SK-N-MC (cell line): ENCODE results near the gene WNK1.
"Not testable (repeated sequence)": the region's sequence is repeated elsewhere in the genome, so short reads cannot be mapped to it uniquely, and the experiment has no call there.

ENCODE experiments used
- DNase-seq: peaks from one replicate; pipeline ENCODE4 v3.0.0-alpha.2; 2011; ENCODE audit warnings: low read depth, low spot score
- H3K27ac ChIP-seq: fragments of 200-600 bp; sonication (generic); 2 replicates; pipeline ENCODE4 v1.5.1; 2016; ENCODE audit warnings: mixed run types
- H3K36me3 ChIP-seq: fragments of 200-600 bp; sonication (generic); 2 replicates; pipeline ENCODE4 v1.6.1; 2017; ENCODE audit warnings: antibody characterized with exemption, low read length, mixed read lengths; ENCODE audit not compliant: insufficient read depth
- H3K4me3 ChIP-seq: fragments of 200-600 bp; sonication (generic); 2 replicates; pipeline ENCODE4 v1.5.1; 2016
- H3K9ac ChIP-seq: fragments of 200-600 bp; sonication (generic); 2 replicates; pipeline ENCODE4 v1.8.0; 2017; ENCODE audit warnings: mixed run types, mixed read lengths; ENCODE audit not compliant: insufficient read length
- H3K9me3 ChIP-seq: fragments of 200-600 bp; sonication (generic); 2 replicates; pipeline ENCODE4 v1.6.1; 2017; ENCODE audit warnings: low read depth, mild to moderate bottlenecking, antibody characterized with exemption, low read length, moderate library complexity, mixed read lengths
- EZH2 ChIP-seq: fragments of 200-600 bp; sonication (generic); IDR thresholded peaks from one replicate; pipeline ENCODE4 v1.6.1; 2017; ENCODE audit warnings: antibody characterized with exemption
- FOXP2 ChIP-seq: optimal IDR thresholded peaks from 2 replicates; pipeline ENCODE3; 2011; ENCODE audit warnings: mild to moderate bottlenecking, moderate library complexity; ENCODE audit not compliant: insufficient read depth; ENCODE audit errors: extremely low read length, control extremely low read depth
- POLR2AphosphoS5 ChIP-seq: IDR thresholded peaks from 2 replicates; pipeline ENCODE4 v1.6.1; 2012; ENCODE audit warnings: mild to moderate bottlenecking, low read depth, low read length, borderline replicate concordance

The WNK1 gene

DNA sequence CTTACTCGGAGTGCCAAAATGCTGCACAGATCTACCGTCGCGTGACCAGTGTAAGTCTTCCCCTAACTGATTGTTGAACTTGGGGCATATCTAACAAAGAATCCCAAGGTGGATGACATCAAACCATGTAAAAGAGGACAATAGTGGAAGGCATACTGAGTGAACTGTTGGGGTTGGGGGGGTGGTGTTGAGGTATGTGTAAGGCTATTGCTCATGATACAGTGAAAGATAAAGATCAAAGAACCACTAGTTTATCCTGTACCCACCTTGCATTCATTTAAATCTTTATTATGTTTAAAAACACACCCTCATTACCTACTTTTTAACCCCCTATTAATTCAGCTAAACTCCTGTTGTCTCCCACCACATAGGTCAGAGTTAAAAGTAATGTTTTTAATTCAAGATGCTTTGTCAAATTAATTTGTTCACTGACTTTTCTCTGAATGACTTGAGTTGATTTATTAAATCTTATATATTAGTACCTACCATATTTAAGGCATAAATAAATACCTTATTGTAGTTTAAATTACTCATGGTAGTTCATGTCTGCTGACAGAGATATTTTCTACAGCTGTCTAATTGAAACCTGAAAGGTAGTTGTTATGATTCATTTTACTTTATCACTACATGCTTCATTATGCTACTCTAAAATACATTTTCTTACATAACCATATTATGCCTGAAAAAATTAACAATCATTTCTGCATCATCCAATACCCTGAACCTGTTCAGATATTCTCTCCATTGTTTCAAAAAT is 77.9 kb downstream of the WNK1 start:
- DNase-seq: no peak
- Histone ChIP-seq H3K9ac (no peak overlapping the region), H3K4me3 (no peak overlapping the region), H3K36me3 (peaks cover 36% of the 10 kb centered on the region), H3K9me3 (no peaks in the 10 kb centered on the region), H3K27ac (no peak overlapping the region)
- TF ChIP-seq FOXP2 (no peak), EZH2 (no peak), POLR2AphosphoS5 (no peak)

DNA sequence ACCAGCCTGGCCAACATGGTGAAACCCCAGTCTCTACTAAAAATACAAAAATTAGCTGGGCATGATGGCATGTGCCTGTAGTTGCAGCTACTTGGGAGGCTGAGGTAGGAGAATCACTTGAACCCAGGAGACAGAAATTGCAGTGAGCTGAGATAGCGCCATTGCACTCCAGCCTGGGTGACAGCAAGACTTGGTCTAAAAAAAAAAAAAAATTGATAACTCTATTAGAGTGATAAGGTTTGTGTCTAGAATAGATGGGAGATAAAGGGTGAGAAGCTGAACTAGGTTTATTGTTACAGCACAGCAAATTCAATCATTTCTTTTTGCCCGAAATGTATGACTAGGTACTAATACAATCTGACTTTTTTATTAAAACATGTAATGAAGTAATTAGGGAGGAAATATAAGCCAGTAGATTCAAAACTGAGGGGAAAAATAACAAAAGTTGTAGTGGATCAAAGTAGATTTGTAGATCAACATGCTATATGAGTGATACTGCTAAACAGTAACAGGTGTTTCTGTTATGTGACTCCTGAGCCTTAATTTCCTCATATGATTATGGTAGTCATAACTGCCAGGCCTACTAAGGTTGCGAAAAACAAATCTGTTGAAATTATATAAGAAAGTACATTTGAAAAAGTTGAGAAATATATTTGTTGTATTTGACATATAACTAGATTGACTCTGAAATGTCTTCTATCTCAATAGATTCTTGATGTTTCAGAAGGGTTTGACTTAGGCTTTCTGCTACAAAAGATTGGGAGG is 83.6 kb downstream of the WNK1 start:
- Histone ChIP-seq H3K27ac (no peak overlapping the region), H3K36me3 (peaks cover 11% of the 10 kb centered on the region)
- DNase-seq: no peak

DNA sequence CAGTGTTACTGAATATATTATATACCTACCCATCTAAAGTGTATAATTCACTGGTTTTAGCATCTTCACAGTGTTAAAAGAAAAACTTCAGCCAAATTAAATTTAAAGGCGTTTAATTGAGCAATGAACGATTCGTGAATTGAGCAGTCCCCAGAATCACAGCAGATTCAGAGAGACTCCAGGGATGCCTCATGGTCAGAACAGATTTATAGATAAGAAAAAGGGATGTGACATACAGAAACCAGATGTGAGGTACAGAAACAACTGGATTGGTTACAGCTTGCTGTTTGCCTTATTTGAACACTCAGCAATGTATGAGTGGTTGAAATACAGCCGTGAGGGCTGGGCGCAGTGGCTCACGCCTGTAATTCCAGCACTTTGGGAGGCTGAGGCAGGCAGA is 84.6 kb downstream of the WNK1 start:
- Histone ChIP-seq H3K36me3 (peaks cover 14% of the 10 kb centered on the region), H3K27ac (no peak overlapping the region), H3K9ac (no peak overlapping the region), H3K9me3 (no peaks in the 10 kb centered on the region), H3K4me3 (no peak overlapping the region)
- DNase-seq: no peak
- TF ChIP-seq EZH2: no peak
- TF ChIP-seq POLR2AphosphoS5: no peak
- TF ChIP-seq FOXP2: no peak

More for the DNA sequence above, 83.6 kb downstream of the WNK1 start:
- H3K4me3 ChIP-seq: no peak overlapping the region
- H3K9me3 ChIP-seq: no peaks in the 10 kb centered on the region
- no peak overlapping the region for H3K9ac ChIP-seq
- no peak for TF ChIP-seq EZH2
- no peak for TF ChIP-seq POLR2AphosphoS5
- no peak for TF ChIP-seq FOXP2

DNA sequence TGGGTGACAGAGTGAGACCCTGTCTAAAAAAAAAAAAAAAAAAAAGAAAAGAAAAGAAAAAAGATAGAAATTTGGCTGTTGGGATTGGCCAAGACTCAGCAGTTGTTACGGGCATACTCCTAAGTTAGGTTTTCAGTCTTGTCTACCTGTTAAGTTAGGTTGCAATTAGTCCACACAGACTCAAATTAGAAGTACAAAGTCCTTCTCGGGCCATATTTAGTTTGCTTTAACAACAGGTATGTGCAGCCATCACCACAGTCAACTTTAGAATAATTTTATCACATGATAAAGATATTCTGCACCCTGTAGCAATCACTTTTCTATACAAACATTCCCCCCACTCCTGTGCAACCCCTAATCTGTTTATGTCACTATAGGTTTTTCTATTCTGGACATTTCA is 85.2 kb downstream of the WNK1 start:
- H3K36me3 ChIP-seq: peaks cover 15% of the 10 kb centered on the region

DNA sequence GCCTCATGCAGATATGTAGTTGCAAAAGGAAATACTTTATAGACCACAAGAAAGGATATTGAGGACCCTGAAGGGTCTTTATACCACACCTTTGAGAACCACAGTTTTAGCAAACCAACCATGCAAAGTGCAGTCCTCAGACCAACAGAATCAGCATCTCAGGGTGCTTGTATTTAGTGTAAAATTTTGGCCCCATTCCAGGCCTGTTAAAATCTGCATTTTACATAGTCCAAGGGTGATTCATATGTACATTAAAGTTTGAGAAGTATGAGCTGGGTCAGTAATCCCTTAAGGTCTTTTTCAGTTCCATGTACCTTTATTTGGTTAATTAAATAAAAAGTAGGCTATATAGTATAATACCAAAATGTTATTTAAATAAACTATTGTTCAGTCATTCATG is 91.2 kb downstream of the WNK1 start:
- DNase-seq: peak; percentile 8
- no peaks in the 10 kb centered on the region for H3K9me3 ChIP-seq
- peaks cover 4% of the 10 kb centered on the region; the same call in 1 of the 2 replicates for H3K36me3 ChIP-seq
- H3K9ac ChIP-seq: no peak overlapping the region
- H3K4me3 ChIP-seq: no peak overlapping the region
- H3K27ac ChIP-seq: no peak overlapping the region
- TF ChIP-seq EZH2: no peak
- TF ChIP-seq FOXP2: no peak
- TF ChIP-seq POLR2AphosphoS5: no peak

More for the DNA sequence above, 85.2 kb downstream of the WNK1 start:
- TF ChIP-seq POLR2AphosphoS5 (no peak), FOXP2 (no peak), EZH2 (no peak)
- H3K27ac ChIP-seq: no peak overlapping the region
- H3K4me3 ChIP-seq: no peak overlapping the region
- DNase-seq: no peak
- no peak overlapping the region for H3K9ac ChIP-seq
- H3K9me3 ChIP-seq: no peaks in the 10 kb centered on the region

DNA sequence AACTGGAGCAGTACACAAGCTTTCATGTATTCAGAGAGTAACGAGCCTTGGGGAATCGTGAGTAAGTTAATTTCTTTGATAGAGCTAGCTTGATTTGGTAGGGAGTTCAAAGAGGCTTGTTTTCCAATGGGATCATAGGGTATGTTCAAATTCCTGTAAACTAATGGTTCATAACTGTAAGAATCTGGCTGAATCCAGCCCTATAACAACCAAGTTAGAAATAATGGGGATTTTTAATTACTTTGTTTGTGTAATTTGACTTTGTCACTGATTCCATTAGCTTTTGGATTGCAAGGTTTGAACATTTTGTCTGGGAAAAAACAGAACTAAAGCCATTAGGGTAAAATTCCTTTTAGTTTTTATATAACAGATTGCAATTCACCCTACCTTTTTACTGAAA is 94.0 kb downstream of the WNK1 start:
- Histone ChIP-seq H3K27ac (no peak overlapping the region), H3K36me3 (peaks cover 8% of the 10 kb centered on the region; the same call in 1 of the 2 replicates), H3K9me3 (no peaks in the 10 kb centered on the region), H3K9ac (no peak overlapping the region), H3K4me3 (no peak overlapping the region)
- TF ChIP-seq EZH2 (no peak), FOXP2 (no peak)
- no peak for DNase-seq

DNA sequence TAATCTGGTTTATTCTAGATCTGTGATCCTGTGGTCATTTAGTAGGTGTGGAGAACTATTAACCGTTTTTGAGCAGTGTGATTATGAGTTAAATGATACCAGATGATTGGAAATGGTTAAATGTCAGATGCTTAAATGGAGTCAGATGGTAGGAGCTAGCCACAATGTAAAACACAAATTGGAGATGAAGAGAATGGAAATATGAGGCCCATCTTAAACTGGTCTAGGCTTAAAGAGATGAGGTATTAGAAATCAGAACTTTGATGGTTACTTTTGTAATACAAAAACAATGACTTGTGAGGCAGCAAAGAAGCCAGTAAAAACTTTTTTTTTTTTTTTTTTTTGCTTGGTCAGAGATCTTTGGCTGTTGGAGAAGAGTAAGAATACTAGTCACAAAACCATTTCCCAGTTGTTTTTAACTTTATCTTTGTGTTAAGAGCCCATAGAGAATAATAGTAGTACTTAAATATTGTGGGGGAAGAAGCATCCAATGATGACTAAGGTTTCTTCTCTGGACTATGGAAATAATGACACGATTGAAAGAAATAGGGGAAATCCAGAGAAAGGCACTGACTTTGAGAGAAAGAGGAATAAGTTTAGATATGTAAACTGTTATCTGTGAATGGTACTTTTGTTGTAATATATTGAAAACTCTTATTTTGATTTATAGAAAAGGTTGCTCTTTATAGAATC is 95.9 kb downstream of the WNK1 start:
- Histone ChIP-seq H3K27ac (no peak overlapping the region), H3K36me3 (0 out of 2 replicates have a peak, but pooled peaks cover 4% of the 10 kb centered on the region), H3K4me3 (no peak overlapping the region), H3K9me3 (no peaks in the 10 kb centered on the region), H3K9ac (no peak overlapping the region)
- no peak for DNase-seq
- TF ChIP-seq EZH2 (no peak), FOXP2 (no peak), POLR2AphosphoS5 (no peak)

DNA sequence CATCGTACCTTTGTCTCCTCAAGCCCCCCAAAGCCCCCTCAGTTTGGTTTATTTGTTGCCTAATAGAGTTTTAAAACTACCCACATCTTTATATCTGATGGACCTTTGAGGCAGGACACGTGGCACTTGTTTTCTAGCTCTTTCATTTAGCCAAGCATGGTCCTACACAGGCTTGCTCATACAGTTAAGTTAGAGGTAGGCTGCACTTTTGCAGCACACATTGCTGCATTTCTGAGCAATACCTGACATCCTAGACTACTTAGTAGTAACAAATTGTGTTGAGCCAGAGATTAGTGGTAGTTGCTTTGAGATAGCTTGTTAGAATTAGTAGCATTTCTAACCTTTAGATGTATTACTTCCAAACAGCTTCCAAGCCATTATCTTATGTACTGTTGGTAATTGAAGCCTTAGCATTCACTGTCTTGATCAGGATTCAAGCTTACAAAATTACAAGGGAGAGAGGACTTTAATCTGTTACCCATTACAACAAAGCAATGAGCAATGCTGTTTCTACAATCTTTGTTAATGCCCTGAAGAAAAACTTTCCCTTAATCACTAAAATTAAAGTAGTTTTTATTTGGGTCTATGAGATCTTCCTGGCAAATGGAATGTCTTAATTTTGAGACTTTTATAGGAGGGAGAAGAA is 96.6 kb downstream of the WNK1 start:
- Histone ChIP-seq H3K27ac (no peak overlapping the region), H3K4me3 (no peak overlapping the region), H3K9ac (no peak overlapping the region), H3K36me3 (0 out of 2 replicates have a peak, but pooled peaks cover 4% of the 10 kb centered on the region), H3K9me3 (no peaks in the 10 kb centered on the region)
- TF ChIP-seq FOXP2: no peak
- no peak for TF ChIP-seq POLR2AphosphoS5
- TF ChIP-seq EZH2: no peak
- no peak for DNase-seq

DNA sequence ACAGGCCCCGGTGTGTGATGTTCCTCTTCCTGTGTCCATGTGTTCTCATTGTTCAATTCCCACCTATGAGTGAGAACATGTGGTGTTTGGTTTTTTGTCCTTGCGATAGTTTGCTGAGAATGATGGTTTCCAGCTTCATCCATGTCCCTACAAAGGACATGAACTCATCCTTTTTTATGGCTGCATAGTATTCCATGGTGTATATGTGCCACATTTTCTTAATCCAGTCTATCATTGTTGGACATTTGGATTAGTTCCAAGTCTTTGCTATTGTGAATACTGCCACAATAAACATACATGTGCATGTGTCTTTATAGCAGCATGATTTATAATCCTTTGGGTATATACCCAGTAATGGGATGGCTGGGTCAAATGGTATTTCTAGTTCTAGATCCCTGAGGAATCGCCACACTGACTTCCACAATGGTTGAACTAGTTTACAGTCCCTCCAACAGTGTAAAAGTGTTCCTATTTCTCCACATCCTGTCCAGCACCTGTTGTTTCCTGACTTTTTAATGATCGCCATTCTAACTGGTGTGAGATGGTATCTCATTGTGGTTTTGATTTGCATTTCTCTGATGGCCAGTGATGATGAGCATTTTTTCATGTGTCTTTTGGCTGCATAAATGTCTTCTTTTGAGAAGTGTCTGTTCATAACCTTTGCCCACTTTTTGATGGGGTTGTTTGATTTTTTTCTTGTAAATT is 97.5 kb downstream of the WNK1 start:
- H3K27ac ChIP-seq, H3K9ac ChIP-seq, H3K36me3 ChIP-seq, H3K9me3 ChIP-seq, H3K4me3 ChIP-seq, DNase-seq: not testable (repeated sequence)
